H9 (cell line): ENCODE data around the gene KRT1. TPM values are rescaled to one million over a fixed set of nuclear protein-coding genes. Genes with fewer than 3 reads are reported as not detected.
A peak's percentile ranks its signal among the peaks of the same experiment; 100 is the strongest.

Experiments used
- DNase-seq: peaks from one replicate; pipeline ENCODE4 v3.0.0-alpha.2; 2017
- H2AFZ ChIP-seq: one replicate; pipeline ENCODE4 v1.6.1; 2013; ENCODE audit warnings: mild to moderate bottlenecking, low read length, control low read depth, moderate library complexity
- H2AK5ac ChIP-seq: 2 replicates; pipeline ENCODE4 v1.6.1; 2013; ENCODE audit warnings: low read length, control low read depth, mixed read lengths; ENCODE audit not compliant: insufficient read length
- H2BK120ac ChIP-seq: one replicate; pipeline ENCODE4 v1.6.1; 2013; ENCODE audit warnings: low read depth, mild to moderate bottlenecking, low read length, control low read depth, inconsistent platforms; ENCODE audit not compliant: poor library complexity, severe bottlenecking
- H2BK12ac ChIP-seq: 2 replicates; pipeline ENCODE4 v1.6.1; 2013; ENCODE audit warnings: low read length, control low read depth, mixed read lengths, low read depth; ENCODE audit not compliant: insufficient read length
- H2BK15ac ChIP-seq: 2 replicates; pipeline ENCODE4 v1.6.1; 2013; ENCODE audit warnings: low read depth, low read length, control low read depth
- H2BK20ac ChIP-seq: one replicate; pipeline ENCODE4 v1.6.1; 2013; ENCODE audit warnings: low read depth, mild to moderate bottlenecking, low read length, control low read depth, inconsistent platforms; ENCODE audit not compliant: poor library complexity, severe bottlenecking
- H2BK5ac ChIP-seq: 2 replicates; pipeline ENCODE4 v1.6.1; 2013; ENCODE audit warnings: low read length, control low read depth, mixed read lengths; ENCODE audit not compliant: insufficient read length
- H3K14ac ChIP-seq: 2 replicates; pipeline ENCODE4 v1.6.1; 2013; ENCODE audit warnings: low read length, control low read depth; ENCODE audit not compliant: insufficient read depth
- H3K18ac ChIP-seq: 2 replicates; pipeline ENCODE4 v1.6.1; 2013; ENCODE audit warnings: low read depth, mild to moderate bottlenecking, mixed read lengths, low read length, control low read depth; ENCODE audit not compliant: insufficient read length
- H3K23ac ChIP-seq: 2 replicates; pipeline ENCODE4 v1.6.1; 2013; ENCODE audit warnings: low read length, control low read depth, mixed read lengths, low read depth; ENCODE audit not compliant: insufficient read length
- H3K23me2 ChIP-seq: 2 replicates; pipeline ENCODE4 v1.6.1; 2013; ENCODE audit warnings: low read depth, mild to moderate bottlenecking, mixed read lengths, low read length, control low read depth; ENCODE audit not compliant: insufficient read length, poor library complexity, severe bottlenecking
- H3K27ac ChIP-seq: 2 replicates; pipeline ENCODE4 v1.5.1; 2013; ENCODE audit warnings: low read length, control low read depth, mixed read lengths, low read depth; ENCODE audit not compliant: insufficient read length
- H3K27me3 ChIP-seq: 2 replicates; pipeline ENCODE4 v1.6.1; 2013; ENCODE audit warnings: low read length, control low read depth, inconsistent platforms; ENCODE audit not compliant: insufficient read depth
- H3K4ac ChIP-seq: 2 replicates; pipeline ENCODE4 v1.6.1; 2013; ENCODE audit warnings: low read depth, mild to moderate bottlenecking, control low read depth, inconsistent platforms, low read length, moderate library complexity
- H3K4me1 ChIP-seq: 2 replicates; pipeline ENCODE4 v1.6.1; 2013; ENCODE audit warnings: low read length, control low read depth, inconsistent platforms; ENCODE audit not compliant: insufficient read depth
- H3K4me2 ChIP-seq: 2 replicates; pipeline ENCODE4 v1.6.1; 2013; ENCODE audit warnings: low read length, control low read depth, mixed read lengths; ENCODE audit not compliant: insufficient read length, insufficient read depth
- H3K56ac ChIP-seq: 2 replicates; pipeline ENCODE4 v1.6.1; 2013; ENCODE audit warnings: low read depth, mild to moderate bottlenecking, mixed read lengths, low read length, control low read depth; ENCODE audit not compliant: insufficient read length
- H3K79me1 ChIP-seq: 2 replicates; pipeline ENCODE4 v1.6.1; 2013; ENCODE audit warnings: low read depth, mild to moderate bottlenecking, moderate library complexity, low read length, control low read depth, inconsistent platforms; ENCODE audit not compliant: insufficient read depth, poor library complexity, severe bottlenecking
- H3K79me2 ChIP-seq: 2 replicates; pipeline ENCODE4 v1.6.1; 2013; ENCODE audit warnings: low read length, control low read depth, inconsistent platforms; ENCODE audit not compliant: insufficient read depth
- H3K9ac ChIP-seq: 2 replicates; pipeline ENCODE4 v1.6.1; 2013; ENCODE audit warnings: low read length, control low read depth, mixed read lengths; ENCODE audit not compliant: insufficient read length; ENCODE audit errors: extremely low read depth
- H3K9me3 ChIP-seq: one replicate; pipeline ENCODE4 v1.6.1; 2013; ENCODE audit warnings: low read depth, low read length, inconsistent platforms; ENCODE audit not compliant: control insufficient read depth
- H3T11ph ChIP-seq: one replicate; pipeline ENCODE4 v1.6.1; 2013; ENCODE audit warnings: mild to moderate bottlenecking, low read length, control low read depth, inconsistent platforms
- H4K20me1 ChIP-seq: one replicate; pipeline ENCODE4 v1.6.1; 2013; ENCODE audit not compliant: control insufficient read depth, insufficient read length, insufficient read depth
- H4K5ac ChIP-seq: 2 replicates; pipeline ENCODE4 v1.6.1; 2013; ENCODE audit warnings: low read depth, mild to moderate bottlenecking, mixed read lengths, low read length, control low read depth; ENCODE audit not compliant: insufficient read length
- H4K8ac ChIP-seq: replicated peaks from 2 replicates; pipeline ENCODE4 v1.6.1; 2013; ENCODE audit warnings: low read length, control low read depth, mixed read lengths, low read depth; ENCODE audit not compliant: insufficient read length
- H4K91ac ChIP-seq: 2 replicates; pipeline ENCODE4 v1.6.1; 2013; ENCODE audit warnings: low read depth, mild to moderate bottlenecking, moderate library complexity, mixed read lengths, low read length, control low read depth; ENCODE audit not compliant: insufficient read length
- H3K27ac Mint-ChIP-seq, 3 experiments: 2 replicates in 2 of 3; 3 replicates in 1 of 3; pipeline ENCODE4 v1.8.0; 2020 to 2021; ENCODE audit warnings: mixed read lengths in 3 of 3, mild to moderate bottlenecking in 1 of 3, moderate library complexity in 1 of 3
- H3K27me3 Mint-ChIP-seq: 2 replicates; pipeline ENCODE4 v1.8.0; 2021; ENCODE audit warnings: low read depth, mild to moderate bottlenecking, moderate library complexity, mixed read lengths
- H3K36me3 Mint-ChIP-seq, 3 experiments: 2 replicates in 2 of 3; 3 replicates in 1 of 3; pipeline ENCODE4 v1.8.0; 2020 to 2021; ENCODE audit warnings: low read depth in 3 of 3, mixed read lengths in 3 of 3; ENCODE audit not compliant: insufficient read depth in 1 of 3
- H3K4me1 Mint-ChIP-seq, 2 experiments: 2 replicates each; pipeline ENCODE4 v1.8.0; 2020; ENCODE audit warnings: mixed read lengths in 2 of 2
- H3K4me3 Mint-ChIP-seq, 2 experiments: 2 replicates in 1 of 2; 3 replicates in 1 of 2; pipeline ENCODE4 v1.8.0; 2020 to 2021; ENCODE audit warnings: mild to moderate bottlenecking in 2 of 2, mixed read lengths in 2 of 2, moderate library complexity in 1 of 2
- H3K9me3 Mint-ChIP-seq, 2 experiments: 2 replicates in 1 of 2; 3 replicates in 1 of 2; pipeline ENCODE4 v1.8.0; 2020; ENCODE audit warnings: mild to moderate bottlenecking in 2 of 2, mixed read lengths in 2 of 2, moderate library complexity in 1 of 2
- WGBS: extraction: QIAGEN DNeasy Blood & Tissue Kit; methylation state at CpG from one replicate; pipeline ENCODE4 v1.1.7; 2013; ENCODE audit warnings: missing lambda C conversion rate, low lambda C conversion rate, mixed read lengths; ENCODE audit not compliant: insufficient read length; ENCODE audit errors: extremely low coverage; 5-methylcytosine and 5-hydroxymethylcytosine counted together
- total RNA-seq: library from RNA; stranded (reverse); gene quantifications from 2 replicates; pipeline ENCODE4 v1.2.1, GENCODE V29; 2021
- TF ChIP-seq, protein P1 (sequence below): fragments of 200-600 bp; sonication (generic); conservative IDR thresholded peaks from 3 replicates; pipeline ENCODE4 v1.8.0; 2021; ENCODE audit warnings: antibody characterized with exemption, mild to moderate bottlenecking

Gene KRT1
- total RNA-seq, 1 experiment from 2014 or later = not detected

DNA sequence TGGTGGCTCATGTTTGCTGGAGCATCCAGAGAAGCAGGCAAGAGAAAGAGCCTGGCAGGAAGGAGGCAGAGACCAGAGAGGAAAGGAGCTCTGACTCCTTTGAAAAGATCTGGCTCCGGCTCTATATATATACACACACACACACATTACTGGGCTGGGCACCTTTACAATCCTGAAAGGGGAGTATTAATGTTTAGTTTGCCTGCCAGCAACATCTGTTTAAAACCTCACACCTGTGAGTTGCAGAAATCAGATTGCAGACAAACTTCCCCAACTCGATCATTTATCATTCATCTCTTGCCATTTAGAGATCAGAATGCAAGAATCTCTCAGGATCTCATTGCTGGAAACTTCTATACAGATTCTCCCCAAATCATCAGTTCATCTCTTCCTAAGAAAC is 23.2 kb upstream of the KRT1 start, which contains the start of gene KRT77:
KRT77 (minus strand) TSS at position 101 of the 400 bp plus-strand sequence; CDS start at position 11, 90 bp downstream.
- H3T11ph ChIP-seq = no peak within 1 kb of the TSS
- no peak within 1 kb of the TSS for H2AK5ac ChIP-seq
- H3K27ac Mint-ChIP-seq = peak within 1 kb of the TSS in 1 of 3 experiments; percentile 75; a peak in 1 of 7 replicates
- no peaks in the 10 kb centered on the region; a peak in 1 of 7 replicates for H3K36me3 Mint-ChIP-seq
- no peak within 1 kb of the TSS for H2BK5ac ChIP-seq
- H2BK15ac ChIP-seq = no peak within 1 kb of the TSS
- H3K23ac ChIP-seq = no peak within 1 kb of the TSS
- no peak within 1 kb of the TSS for H3K27ac ChIP-seq
- H2AFZ ChIP-seq = no peak within 1 kb of the TSS
- no peak within 1 kb of the TSS for H4K5ac ChIP-seq
- no peak within 1 kb of the TSS for H3K4ac ChIP-seq
- no peaks in the 10 kb centered on the region for H3K9me3 ChIP-seq
- no peaks in the 10 kb centered on the region for H3K23me2 ChIP-seq
- no peaks in the 10 kb centered on the region for H3K4me1 ChIP-seq
- no peak within 1 kb of the TSS for H2BK20ac ChIP-seq
- no peak within 1 kb of the TSS for H3K14ac ChIP-seq
- peaks cover 29% of the 10 kb centered on the region for H3K27me3 Mint-ChIP-seq
- H3K4me2 ChIP-seq = no peak within 1 kb of the TSS
- H3K4me3 Mint-ChIP-seq = no peak within 1 kb of the TSS
- no peak within 1 kb of the TSS for H3K9ac ChIP-seq
- no peak within 1 kb of the TSS for H4K91ac ChIP-seq
- H3K27me3 ChIP-seq = no peaks in the 10 kb centered on the region
- no peak within 1 kb of the TSS for H3K18ac ChIP-seq
- H3K9me3 Mint-ChIP-seq = no peaks in the 10 kb centered on the region
- H2BK12ac ChIP-seq = no peak within 1 kb of the TSS
- H3K79me2 ChIP-seq = no peaks in the 10 kb centered on the region
- no peaks in the 10 kb centered on the region for H4K20me1 ChIP-seq
- TF ChIP-seq, protein P1, sequence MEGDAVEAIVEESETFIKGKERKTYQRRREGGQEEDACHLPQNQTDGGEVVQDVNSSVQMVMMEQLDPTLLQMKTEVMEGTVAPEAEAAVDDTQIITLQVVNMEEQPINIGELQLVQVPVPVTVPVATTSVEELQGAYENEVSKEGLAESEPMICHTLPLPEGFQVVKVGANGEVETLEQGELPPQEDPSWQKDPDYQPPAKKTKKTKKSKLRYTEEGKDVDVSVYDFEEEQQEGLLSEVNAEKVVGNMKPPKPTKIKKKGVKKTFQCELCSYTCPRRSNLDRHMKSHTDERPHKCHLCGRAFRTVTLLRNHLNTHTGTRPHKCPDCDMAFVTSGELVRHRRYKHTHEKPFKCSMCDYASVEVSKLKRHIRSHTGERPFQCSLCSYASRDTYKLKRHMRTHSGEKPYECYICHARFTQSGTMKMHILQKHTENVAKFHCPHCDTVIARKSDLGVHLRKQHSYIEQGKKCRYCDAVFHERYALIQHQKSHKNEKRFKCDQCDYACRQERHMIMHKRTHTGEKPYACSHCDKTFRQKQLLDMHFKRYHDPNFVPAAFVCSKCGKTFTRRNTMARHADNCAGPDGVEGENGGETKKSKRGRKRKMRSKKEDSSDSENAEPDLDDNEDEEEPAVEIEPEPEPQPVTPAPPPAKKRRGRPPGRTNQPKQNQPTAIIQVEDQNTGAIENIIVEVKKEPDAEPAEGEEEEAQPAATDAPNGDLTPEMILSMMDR = no peak
- H3K79me1 ChIP-seq = no peaks in the 10 kb centered on the region
- whole genome bisulfite sequencing = no CpG with 5 or more reads among the region's 2 CpGs
- DNase-seq = no peak
- peaks cover 14 to 15% of the 10 kb centered on the region in 2 experiments; a peak in 3 of 4 replicates for H3K4me1 Mint-ChIP-seq
- no peak within 1 kb of the TSS for H3K56ac ChIP-seq
- no peak within 1 kb of the TSS for H4K8ac ChIP-seq
- H2BK120ac ChIP-seq = no peak within 1 kb of the TSS
